Activated T-helper 2 cell treated with anti-CD3 and anti-CD28 coated beads, Interferon-gamma antibody, Interleukin-2, Interleukin-4, amounts not matched to agents 10 μg/mL and 5 μg/mL and 100 μg/mL, durations not matched to agents 14 hours and 24 hours and 36 hours (primary cell): Measurements from ENCODE around the gene UBR3. TPM values are rescaled to one million over a fixed set of nuclear protein-coding genes. Genes with fewer than 3 reads are reported as not detected.

ENCODE experiments used
- DNase-seq: peaks from one replicate; pipeline ENCODE4 v3.0.0; 2021; ENCODE audit warnings: low spot score
- H3K27ac Mint-ChIP-seq: one replicate; pipeline ENCODE4 v1.8.0; 2021; ENCODE audit warnings: mixed read lengths
- H3K27me3 Mint-ChIP-seq: one replicate; pipeline ENCODE4 v1.8.0; 2021; ENCODE audit warnings: low read depth, mixed read lengths
- H3K36me3 Mint-ChIP-seq: one replicate; pipeline ENCODE4 v1.8.0; 2021; ENCODE audit warnings: low read depth, mixed read lengths
- H3K4me1 Mint-ChIP-seq: one replicate; pipeline ENCODE4 v1.8.0; 2021; ENCODE audit warnings: low read depth, mixed read lengths
- H3K4me3 Mint-ChIP-seq: one replicate; pipeline ENCODE4 v1.8.0; 2021; ENCODE audit warnings: low read depth, mild to moderate bottlenecking, moderate library complexity, mixed read lengths
- H3K9me3 Mint-ChIP-seq: one replicate; pipeline ENCODE4 v1.8.0; 2021; ENCODE audit warnings: mixed read lengths
- intact Hi-C: fragments of 100-400 bp; cut with micrococcal nuclease; formaldehyde crosslinking; loops from one replicate; pipeline ENCODE4 v1.15.1; 2023
- total RNA-seq: library from RNA; stranded (reverse); gene quantifications from 2 replicates; pipeline ENCODE4 v1.2.3, GENCODE V29; 2022

The UBR3 gene
- total RNA-seq, 1 donor from 2014 or later: 30.7 TPM

- Mint-ChIP-seq H3K4me3 (no peak overlapping the region), H3K36me3 (peaks cover 14% of the 10 kb centered on the region)
These were observed 178.4 kb downstream of the UBR3 start for GRCh38 chr2:170005702-170006101.

GRCh38 chr2:170006587-170007325, 179.5 kb downstream of the UBR3 start:
- no peak for DNase-seq
- intact Hi-C loops: no loop called here
- Mint-ChIP-seq H3K27ac (no peak overlapping the region), H3K27me3 (no peaks in the 10 kb centered on the region), H3K4me3 (no peak overlapping the region), H3K36me3 (peaks cover 13% of the 10 kb centered on the region), H3K9me3 (no peaks in the 10 kb centered on the region), H3K4me1 (peaks cover 8% of the 10 kb centered on the region)

More at GRCh38 chr2:170005702-170006101, 178.4 kb downstream of the UBR3 start:
- H3K9me3 Mint-ChIP-seq: no peaks in the 10 kb centered on the region
- H3K27me3 Mint-ChIP-seq: no peaks in the 10 kb centered on the region
- H3K27ac Mint-ChIP-seq: no peak overlapping the region
- intact Hi-C loops: no loop called here
- H3K4me1 Mint-ChIP-seq: peaks cover 8% of the 10 kb centered on the region
- no peak for DNase-seq

GRCh38 chr2:170009209-170009608, 182.0 kb downstream of the UBR3 start:
- no peaks in the 10 kb centered on the region for H3K36me3 Mint-ChIP-seq
- intact Hi-C loops: no loop called here

GRCh38 chr2:170012773-170013172, 185.5 kb downstream of the UBR3 start:
- intact Hi-C loops: no loop called here
- Mint-ChIP-seq H3K27me3 (no peaks in the 10 kb centered on the region), H3K4me1 (peaks cover 4% of the 10 kb centered on the region), H3K27ac (no peak overlapping the region), H3K4me3 (no peak overlapping the region), H3K36me3 (no peaks in the 10 kb centered on the region), H3K9me3 (no peaks in the 10 kb centered on the region)
- DNase-seq: no peak

More at GRCh38 chr2:170009209-170009608, 182.0 kb downstream of the UBR3 start:
- H3K4me3 Mint-ChIP-seq: no peak overlapping the region
- H3K27me3 Mint-ChIP-seq: no peaks in the 10 kb centered on the region
- H3K4me1 Mint-ChIP-seq: peaks cover 4% of the 10 kb centered on the region
- no peak overlapping the region for H3K27ac Mint-ChIP-seq
- no peaks in the 10 kb centered on the region for H3K9me3 Mint-ChIP-seq
- no peak for DNase-seq

GRCh38 chr2:170013802-170014551, 186.7 kb downstream of the UBR3 start:
- DNase-seq: no peak
- H3K27me3 Mint-ChIP-seq: no peaks in the 10 kb centered on the region
- H3K36me3 Mint-ChIP-seq: no peaks in the 10 kb centered on the region
- H3K9me3 Mint-ChIP-seq: no peaks in the 10 kb centered on the region
- H3K4me1 Mint-ChIP-seq: peaks cover 3% of the 10 kb centered on the region
- intact Hi-C loops: no loop called here
- no peak overlapping the region for H3K27ac Mint-ChIP-seq
- H3K4me3 Mint-ChIP-seq: no peak overlapping the region

- Mint-ChIP-seq H3K27ac (no peak overlapping the region), H3K4me1 (no peaks in the 10 kb centered on the region), H3K36me3 (no peaks in the 10 kb centered on the region), H3K4me3 (no peak overlapping the region), H3K9me3 (no peaks in the 10 kb centered on the region), H3K27me3 (no peaks in the 10 kb centered on the region)
- intact Hi-C loops: no loop called here
- DNase-seq: no peak
These were observed 187.5 kb downstream of the UBR3 start for GRCh38 chr2:170014769-170015168.

GRCh38 chr2:170017860-170018532, 190.7 kb downstream of the UBR3 start:
- Mint-ChIP-seq H3K4me1 (no peaks in the 10 kb centered on the region), H3K4me3 (no peak overlapping the region), H3K9me3 (no peaks in the 10 kb centered on the region), H3K27ac (no peak overlapping the region), H3K36me3 (no peaks in the 10 kb centered on the region), H3K27me3 (no peaks in the 10 kb centered on the region)
- no peak for DNase-seq
- intact Hi-C loops: no loop called here

GRCh38 chr2:170019060-170019805, 192.0 kb downstream of the UBR3 start:
- no peaks in the 10 kb centered on the region for H3K36me3 Mint-ChIP-seq
- no peak overlapping the region for H3K27ac Mint-ChIP-seq
- H3K4me3 Mint-ChIP-seq: no peak overlapping the region
- intact Hi-C loops: no loop called here
- H3K4me1 Mint-ChIP-seq: no peaks in the 10 kb centered on the region
- no peaks in the 10 kb centered on the region for H3K9me3 Mint-ChIP-seq
- no peaks in the 10 kb centered on the region for H3K27me3 Mint-ChIP-seq
- no peak for DNase-seq

GRCh38 chr2:170020777-170021176, 193.5 kb downstream of the UBR3 start:
- intact Hi-C loops: no loop called here
- no peak overlapping the region for H3K4me3 Mint-ChIP-seq
- H3K27ac Mint-ChIP-seq: no peak overlapping the region
- H3K36me3 Mint-ChIP-seq: no peaks in the 10 kb centered on the region
- no peaks in the 10 kb centered on the region for H3K4me1 Mint-ChIP-seq
- no peaks in the 10 kb centered on the region for H3K27me3 Mint-ChIP-seq
- no peaks in the 10 kb centered on the region for H3K9me3 Mint-ChIP-seq
- no peak for DNase-seq

- no peak overlapping the region for H3K4me3 Mint-ChIP-seq
- no peaks in the 10 kb centered on the region for H3K36me3 Mint-ChIP-seq
- no peaks in the 10 kb centered on the region for H3K4me1 Mint-ChIP-seq
- H3K9me3 Mint-ChIP-seq: no peaks in the 10 kb centered on the region
- no peak overlapping the region for H3K27ac Mint-ChIP-seq
- no peak for DNase-seq
- intact Hi-C loops: no loop called here
- no peaks in the 10 kb centered on the region for H3K27me3 Mint-ChIP-seq
These were observed 195.4 kb downstream of the UBR3 start for GRCh38 chr2:170022692-170023091.

- Mint-ChIP-seq H3K4me3 (no peak overlapping the region), H3K4me1 (no peaks in the 10 kb centered on the region), H3K27ac (no peak overlapping the region), H3K9me3 (no peaks in the 10 kb centered on the region), H3K36me3 (peaks cover 3% of the 10 kb centered on the region), H3K27me3 (no peaks in the 10 kb centered on the region)
- intact Hi-C loops: no loop called here
- no peak for DNase-seq
These were observed 197.5 kb downstream of the UBR3 start for GRCh38 chr2:170024721-170025120.

GRCh38 chr2:170025223-170025622, 198.0 kb downstream of the UBR3 start:
- H3K27ac Mint-ChIP-seq: no peak overlapping the region
- H3K9me3 Mint-ChIP-seq: no peaks in the 10 kb centered on the region
- no peak overlapping the region for H3K4me3 Mint-ChIP-seq
- H3K4me1 Mint-ChIP-seq: no peaks in the 10 kb centered on the region
- no peaks in the 10 kb centered on the region for H3K27me3 Mint-ChIP-seq
- intact Hi-C loops: no loop called here
- H3K36me3 Mint-ChIP-seq: peaks cover 7% of the 10 kb centered on the region
- no peak for DNase-seq
